Uterus (tissue), 4 donors: ENCODE results near the gene OBI1. TPM values are rescaled to one million over a fixed set of nuclear protein-coding genes. Genes with fewer than 3 reads are reported as not detected.

Experiments
- DNase-seq, 2 donors: peaks; one replicate each; pipeline ENCODE4 v3.0.0-alpha.2; 2019 to 2020
- H3K27ac ChIP-seq, 2 donors: fragments of 200-600 bp; sonication (generic); 1 replicate in 1 of 2; 2 replicates in 1 of 2; pipeline ENCODE4 v1.5.1; 2016 to 2018
- H3K27me3 ChIP-seq, 2 donors: fragments of 200-600 bp; sonication (generic); one replicate each; pipeline ENCODE4 v1.5.1; 2018 to 2019; ENCODE audit warnings: control low read depth in 1 of 2
- H3K36me3 ChIP-seq, 2 donors: fragments of 200-600 bp; sonication (generic); one replicate each; pipeline ENCODE4 v1.5.1; 2019; ENCODE audit warnings: control low read depth in 1 of 2
- H3K4me1 ChIP-seq, 2 donors: fragments of 200-600 bp; sonication (generic); one replicate each; pipeline ENCODE4 v1.5.1; 2018 to 2019; ENCODE audit warnings: control low read depth in 1 of 2
- H3K4me3 ChIP-seq, 2 donors: fragments of 200-600 bp; sonication (generic); 1 replicate in 1 of 2; 2 replicates in 1 of 2; pipeline ENCODE4 v1.5.1; 2018 to 2019; ENCODE audit warnings: mild to moderate bottlenecking in 1 of 2
- H3K9me3 ChIP-seq, 2 donors: fragments of 200-600 bp; sonication (generic); one replicate each; pipeline ENCODE4 v1.5.1; 2019; ENCODE audit warnings: control low read depth in 1 of 2
- CTCF ChIP-seq, 4 experiments: fragments of 200-600 bp in 2 of 4; fragments of 450-650 bp in 2 of 4; sonication (generic) in 2 of 4; IDR thresholded peaks; one replicate each; pipeline ENCODE4 v1.5.1; 2016 to 2019; ENCODE audit warnings: antibody characterized with exemption in 4 of 4, mild to moderate bottlenecking in 2 of 4, moderate library complexity in 1 of 4
- POLR2A ChIP-seq, 2 donors: fragments of 450-650 bp; IDR thresholded peaks; one replicate each; pipeline ENCODE4 v1.6.1; 2016; ENCODE audit warnings: antibody characterized with exemption in 2 of 2, mild to moderate bottlenecking in 1 of 2, moderate library complexity in 1 of 2
- intact Hi-C: fragments of 100-400 bp; cut with DNase I; formaldehyde crosslinking; loops from one replicate; pipeline ENCODE4 v1.15.1; 2023; ENCODE audit warnings: low total_unique reads
- total RNA-seq, 4 donors: library from RNA; depleted of rRNA in 3 of 4; stranded (reverse); fragments of >200 nt in 3 of 4; gene quantifications; one replicate each; pipeline versions ENCODE4 v1.1.0 to v1.2.4, GENCODE V29; 2014 to 2023
- donor health status: DM: yes; HTN: yes; CAD: no.

Gene OBI1
- total RNA-seq, 4 donors from 2014 or later, result 4.7 to 32.6 (median 10.0) TPM

DNA sequence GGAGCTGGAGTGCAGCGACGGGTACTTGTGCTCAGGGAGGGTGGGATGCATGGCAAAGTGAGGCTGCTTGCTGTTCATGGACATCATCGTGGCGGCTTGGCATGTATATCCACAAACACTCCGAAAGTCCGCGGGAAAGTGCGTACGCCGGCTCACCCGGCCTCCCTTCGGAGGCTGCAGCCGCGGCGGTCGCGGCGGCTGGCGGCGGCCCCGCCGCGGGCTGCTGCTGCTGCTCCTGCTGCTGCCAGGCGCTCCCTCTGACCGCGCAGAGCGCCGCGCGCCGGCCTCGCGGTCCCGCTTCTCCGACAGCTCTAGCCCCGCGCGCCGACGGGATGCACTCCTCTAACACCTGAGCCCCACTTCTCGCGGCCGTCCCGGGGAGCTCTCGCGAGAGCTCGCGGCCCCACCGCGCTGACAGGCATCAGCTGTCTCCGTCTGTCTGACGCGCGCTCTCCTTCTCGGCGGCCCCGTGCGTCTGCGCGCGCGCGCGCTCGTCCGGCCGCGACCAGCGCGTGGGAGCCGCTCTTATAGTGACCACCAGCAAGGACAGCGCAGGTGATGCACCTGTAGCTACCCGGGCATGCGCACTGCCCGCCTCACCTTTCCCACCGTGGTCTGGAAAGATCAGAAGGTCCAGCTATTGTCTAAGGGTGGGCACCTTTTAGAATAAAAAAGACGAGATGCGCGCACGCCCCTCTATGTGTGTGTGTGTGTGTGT is 55.6 kb downstream of the OBI1 start, which contains the start of gene POU4F1:
POU4F1 (minus strand) TSS at position 313 of the 718 bp plus-strand sequence; CDS start at position 87, 226 bp downstream.
- Histone ChIP-seq H3K27ac (no peak within 1 kb of the TSS), H3K27me3 (peaks cover 42 to 77% of the 10 kb centered on the region in 2 donors), H3K4me3 (peak within 1 kb of the TSS in 1 of 2 donors; percentile 25), H3K4me1 (peaks cover 0 to 21% of the 10 kb centered on the region in 2 donors), H3K9me3 (peaks cover 0 to under 1% of the 10 kb centered on the region in 2 donors), H3K36me3 (no peaks in the 10 kb centered on the region)
- TF ChIP-seq POLR2A (IDR thresholded peaks at IDR 0.05), result no peak
- no peak for TF ChIP-seq CTCF (IDR thresholded peaks at IDR 0.05)
- intact Hi-C loops, result no loop called here
- no peak for DNase-seq

DNA sequence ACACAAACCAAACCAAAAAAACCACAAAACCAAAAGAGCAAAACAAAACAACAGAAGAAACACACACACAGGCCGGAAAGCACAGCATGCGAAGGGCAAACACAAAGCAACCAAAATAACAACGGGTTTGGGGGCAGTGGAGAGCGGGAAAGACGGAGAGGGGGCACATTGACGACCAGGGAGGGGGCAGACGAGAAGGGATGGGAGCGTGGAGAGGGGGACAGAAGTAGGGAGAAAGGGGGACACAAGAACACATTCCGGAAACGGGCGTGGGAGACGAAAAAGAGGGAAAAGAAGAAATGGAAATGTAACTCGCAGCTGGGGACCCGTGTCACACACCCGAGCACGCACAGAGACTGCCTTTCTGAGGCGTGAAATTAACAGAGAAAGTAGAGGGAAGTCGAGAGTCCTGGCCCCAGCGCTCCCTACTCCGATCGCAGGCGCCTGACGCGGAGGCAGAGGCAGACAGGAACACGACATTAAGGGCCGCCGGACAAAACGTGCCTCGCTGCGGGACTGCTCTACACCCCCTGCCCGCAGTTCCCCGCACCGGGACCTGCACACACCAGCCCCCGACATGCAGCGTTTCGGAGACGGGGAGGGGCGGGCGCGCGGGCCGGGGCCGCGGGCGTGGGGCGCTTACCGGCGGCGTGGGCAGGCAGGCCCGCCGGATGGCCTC is 56.3 kb downstream of the OBI1 start:
- TF ChIP-seq POLR2A (IDR thresholded peaks at IDR 0.05), result no peak
- peaks cover 40 to 77% of the 10 kb centered on the region in 2 donors for H3K27me3 ChIP-seq
- H3K9me3 ChIP-seq, result peaks cover 0 to 3% of the 10 kb centered on the region in 2 donors
- peaks cover 0 to 15% of the 10 kb centered on the region in 2 donors for H3K4me1 ChIP-seq
- H3K27ac ChIP-seq, result no peak overlapping the region
- no peaks in the 10 kb centered on the region for H3K36me3 ChIP-seq
- no peak for DNase-seq
- peak overlapping the region in 1 of 2 donors; percentile 25 for H3K4me3 ChIP-seq
- intact Hi-C loops, result no loop called here

GRCh38 chr13:78601874-78602560 is 56.9 kb downstream of the OBI1 start:
- intact Hi-C loops, result no loop called here
- no peak overlapping the region for H3K27ac ChIP-seq
- TF ChIP-seq POLR2A (IDR thresholded peaks at IDR 0.05) (no peak), CTCF (IDR thresholded peaks at IDR 0.05) (no peak)
- no peak overlapping the region for H3K4me3 ChIP-seq
- peaks cover 41 to 77% of the 10 kb centered on the region in 2 donors for H3K27me3 ChIP-seq
- H3K36me3 ChIP-seq, result no peaks in the 10 kb centered on the region
- no peak for DNase-seq
- H3K4me1 ChIP-seq, result peaks cover 0 to 9% of the 10 kb centered on the region in 2 donors
- peaks cover 0 to 3% of the 10 kb centered on the region in 2 donors for H3K9me3 ChIP-seq

- no peak for TF ChIP-seq POLR2A (IDR thresholded peaks at IDR 0.05)
- no peak for TF ChIP-seq CTCF (IDR thresholded peaks at IDR 0.05)
- Histone ChIP-seq H3K27me3 (peaks cover 48 to 80% of the 10 kb centered on the region in 2 donors), H3K4me1 (peaks cover 0 to 9% of the 10 kb centered on the region in 2 donors), H3K36me3 (no peaks in the 10 kb centered on the region), H3K9me3 (peaks cover 0 to 3% of the 10 kb centered on the region in 2 donors), H3K4me3 (peak overlapping the region in 1 of 2 donors; percentile 7), H3K27ac (no peak overlapping the region)
- intact Hi-C loops, result no loop called here
- no peak for DNase-seq
These were observed 57.7 kb downstream of the OBI1 start for GRCh38 chr13:78601124-78601873.

GRCh38 chr13:78600280-78600883 is 58.6 kb downstream of the OBI1 start:
- Histone ChIP-seq H3K36me3 (no peaks in the 10 kb centered on the region), H3K4me3 (no peak overlapping the region), H3K9me3 (peaks cover 0 to 3% of the 10 kb centered on the region in 2 donors), H3K27ac (no peak overlapping the region), H3K4me1 (peaks cover 0 to 9% of the 10 kb centered on the region in 2 donors), H3K27me3 (peaks cover 55 to 80% of the 10 kb centered on the region in 2 donors)
- TF ChIP-seq POLR2A (IDR thresholded peaks at IDR 0.05) (no peak), CTCF (IDR thresholded peaks at IDR 0.05) (no peak)
- intact Hi-C loops, result no loop called here
- no peak for DNase-seq
